GM19238 (cell line): ENCODE data around the gene LYRM2.

ENCODE experiments used
- DNase-seq: peaks from one replicate; pipeline ENCODE4 v3.0.0; 2011; ENCODE audit warnings: low spot score; ENCODE audit not compliant: insufficient read length

Gene LYRM2

GRCh38 chr6:89596056-89596455, 42.5 kb downstream of the LYRM2 start:
- DNase-seq = peak; percentile 58

GRCh38 chr6:89591745-89592144, 46.8 kb downstream of the LYRM2 start:
- no peak for DNase-seq

GRCh38 chr6:89590133-89590532, 48.4 kb downstream of the LYRM2 start:
- no peak for DNase-seq

GRCh38 chr6:89589297-89590025, 49.1 kb downstream of the LYRM2 start:
- DNase-seq = no peak

- no peak for DNase-seq
These were observed 53.4 kb downstream of the LYRM2 start for GRCh38 chr6:89585154-89585553.

GRCh38 chr6:89584539-89584938, 54.0 kb downstream of the LYRM2 start:
- DNase-seq = no peak

DNA sequence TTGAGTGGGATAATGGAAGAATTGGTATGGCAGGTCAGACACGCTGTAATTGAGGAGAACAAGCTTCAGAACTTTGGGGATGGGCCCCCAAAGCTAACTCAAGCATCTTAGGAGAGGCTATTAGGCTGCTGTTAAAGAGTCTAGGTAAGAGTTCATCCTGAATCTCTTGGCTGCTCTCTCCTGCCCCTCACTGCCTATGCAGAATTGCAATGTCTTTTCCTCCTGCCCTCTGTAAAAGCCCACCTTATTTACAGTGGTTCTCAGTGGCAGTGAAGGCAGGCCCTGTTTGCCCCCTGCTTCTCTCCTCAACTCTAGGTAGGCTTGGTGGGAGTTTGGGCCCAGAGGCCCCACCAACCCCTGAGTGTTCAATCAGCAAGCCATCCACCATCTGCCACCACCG, 55.0 kb downstream of the LYRM2 start:
- no peak for DNase-seq

DNA sequence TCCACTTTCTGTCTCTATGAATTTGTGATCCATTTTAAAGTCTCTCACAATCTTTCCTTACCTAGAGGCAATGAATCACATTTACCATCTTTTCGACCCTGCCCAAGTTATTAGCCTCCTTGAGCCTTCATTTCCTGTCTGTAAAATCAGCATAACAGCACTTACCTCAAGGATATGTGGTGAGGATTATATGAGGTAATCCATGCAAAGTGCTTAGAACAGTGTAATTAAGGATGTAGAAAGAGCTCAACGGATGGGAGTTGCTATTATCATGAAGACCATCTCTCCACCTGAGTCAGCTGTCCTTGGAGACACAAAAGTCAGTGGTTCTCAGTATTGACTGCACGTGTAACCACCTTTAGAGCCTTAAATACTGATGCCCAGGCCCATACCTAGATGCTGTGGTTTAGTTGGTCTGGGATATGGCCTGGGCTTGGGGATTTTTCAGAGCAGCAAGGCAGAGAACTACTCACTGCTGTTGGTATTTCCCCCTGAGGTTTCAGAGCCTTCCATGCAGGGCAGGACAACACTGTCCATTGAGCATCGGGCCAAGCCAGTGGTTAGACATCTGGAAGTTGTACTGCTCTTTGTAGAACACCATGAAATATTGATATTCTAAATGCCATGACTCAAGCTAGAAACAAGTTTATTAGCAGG, 55.8 kb downstream of the LYRM2 start:
- no peak for DNase-seq

DNA sequence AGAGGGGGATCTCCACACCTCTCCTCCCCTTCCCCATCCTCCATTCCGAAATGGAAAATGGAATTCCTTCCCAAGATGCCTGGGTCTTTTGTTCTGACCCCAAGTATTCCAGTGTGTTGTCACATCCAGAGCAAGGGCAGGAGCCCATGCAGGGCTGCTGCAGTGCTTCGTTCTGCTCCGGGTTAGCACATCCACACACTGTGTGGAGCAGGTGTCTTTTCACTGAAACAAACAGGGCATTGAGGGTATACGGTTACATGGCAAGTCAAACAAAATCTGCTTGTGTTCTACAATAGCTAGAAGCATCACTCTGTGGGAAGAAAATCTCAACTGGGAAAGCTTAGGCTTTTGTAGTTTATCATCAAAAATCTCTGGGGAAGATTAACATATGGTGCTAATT, 56.9 kb downstream of the LYRM2 start:
- DNase-seq = no peak

GRCh38 chr6:89580997-89581666, 57.4 kb downstream of the LYRM2 start:
- DNase-seq = no peak

GRCh38 chr6:89575562-89575960, 63.0 kb downstream of the LYRM2 start:
- DNase-seq = no peak

DNA sequence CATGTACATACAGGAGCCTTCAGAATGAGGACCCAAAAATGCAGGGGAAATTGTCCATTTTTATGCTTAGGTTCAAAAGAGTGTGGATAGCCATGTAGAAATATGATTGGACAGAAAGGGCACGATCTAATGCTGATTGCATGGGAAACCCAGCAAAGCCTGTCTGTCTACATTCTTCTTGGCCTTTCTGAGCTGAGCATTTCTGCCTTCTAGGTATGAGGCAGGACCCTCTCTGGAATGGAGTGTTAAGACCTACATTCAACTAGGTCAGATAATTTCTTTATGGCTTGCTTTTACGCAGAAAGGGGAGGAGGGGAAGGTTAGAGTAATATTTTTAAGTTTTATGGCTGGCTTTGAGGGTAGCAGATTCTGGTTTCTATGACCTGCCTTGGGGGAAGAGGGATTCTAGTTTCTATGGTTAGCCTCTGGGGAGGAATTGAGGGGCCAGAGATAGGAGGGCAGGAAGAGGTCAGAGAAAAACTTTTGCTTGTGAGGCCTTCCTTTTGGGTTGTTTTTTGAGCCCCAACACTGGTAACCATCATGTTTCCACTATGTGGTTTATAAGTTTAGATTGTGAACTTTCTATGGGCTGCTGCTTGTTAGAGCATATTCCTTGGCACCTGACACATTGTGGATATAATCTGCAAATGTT, 63.5 kb downstream of the LYRM2 start:
- no peak for DNase-seq

DNA sequence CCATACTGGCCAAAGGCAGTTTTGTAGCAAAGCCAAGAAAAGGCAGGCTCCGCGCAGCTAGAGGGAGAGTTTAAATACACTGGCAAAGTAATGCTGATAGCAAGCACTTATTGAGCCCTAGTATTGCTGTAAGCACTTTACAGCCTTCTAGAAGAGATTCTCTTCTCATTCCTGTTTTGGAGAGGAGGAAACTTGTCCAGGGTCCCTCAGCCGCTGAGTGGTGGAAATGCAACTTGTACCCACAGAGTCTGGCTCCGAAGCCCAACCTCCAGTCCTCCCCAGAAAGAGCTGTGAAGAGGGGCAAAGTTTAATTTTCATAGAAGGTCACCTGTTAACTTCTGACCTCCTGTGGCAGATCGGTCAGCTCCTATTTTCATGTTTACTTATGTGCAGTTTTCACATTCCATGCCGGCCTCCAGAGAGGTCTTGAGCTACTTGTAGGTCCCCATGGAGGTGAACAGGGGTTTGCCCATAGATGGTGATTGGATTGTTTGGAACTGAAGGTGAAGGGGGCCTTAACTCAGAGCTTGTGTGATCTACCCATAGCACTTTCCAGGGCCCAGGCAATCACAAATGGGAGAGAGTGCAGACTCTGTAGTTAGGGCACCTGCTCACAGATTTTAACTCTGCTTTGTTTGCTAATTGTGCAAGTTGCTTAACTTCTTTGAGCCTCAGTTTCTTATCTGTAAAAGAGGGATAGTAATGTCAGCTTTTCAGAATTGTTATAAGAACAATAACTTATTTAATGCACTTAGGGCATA, 70.7 kb downstream of the LYRM2 start:
- DNase-seq = no peak

DNA sequence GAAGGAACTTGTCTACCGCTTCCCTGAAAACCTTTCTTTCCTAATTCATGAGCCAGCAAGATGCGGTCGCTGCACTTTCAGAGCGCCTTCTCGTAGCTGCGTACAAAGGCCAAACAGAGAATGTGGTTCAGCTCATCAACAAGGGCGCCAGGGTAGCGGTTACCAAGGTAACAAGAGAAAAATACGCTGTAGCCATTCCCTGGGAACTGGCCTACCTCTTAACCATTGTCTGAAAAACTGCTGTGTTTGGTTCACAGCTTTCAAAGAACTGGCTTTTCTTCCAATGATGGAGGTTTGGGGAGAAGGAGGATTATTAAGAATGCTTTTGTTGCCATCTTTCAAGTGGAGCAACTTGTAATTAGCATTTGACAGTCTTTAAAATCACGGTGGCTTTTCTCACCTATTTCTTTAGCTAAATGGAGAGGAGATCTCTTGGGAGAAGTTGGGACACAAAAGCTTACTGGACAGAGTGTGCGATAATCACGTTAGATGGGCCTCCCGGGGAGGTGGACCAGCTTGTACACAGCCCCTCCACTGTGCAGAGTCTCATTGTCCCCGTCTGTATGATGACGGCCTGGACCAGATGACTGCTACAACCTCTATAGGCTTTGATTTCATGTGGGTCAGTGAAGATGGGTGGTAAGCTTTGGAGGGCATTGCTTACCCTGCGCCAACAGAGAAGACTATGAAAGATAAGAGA, 71.5 kb downstream of the LYRM2 start:
- no peak for DNase-seq

GRCh38 chr6:89566008-89566800, 72.3 kb downstream of the LYRM2 start:
- DNase-seq = no peak

- no peak for DNase-seq
These were observed 73.7 kb downstream of the LYRM2 start for GRCh38 chr6:89564752-89565427.

GRCh38 chr6:89563866-89564265, 74.7 kb downstream of the LYRM2 start:
- no peak for DNase-seq

DNA sequence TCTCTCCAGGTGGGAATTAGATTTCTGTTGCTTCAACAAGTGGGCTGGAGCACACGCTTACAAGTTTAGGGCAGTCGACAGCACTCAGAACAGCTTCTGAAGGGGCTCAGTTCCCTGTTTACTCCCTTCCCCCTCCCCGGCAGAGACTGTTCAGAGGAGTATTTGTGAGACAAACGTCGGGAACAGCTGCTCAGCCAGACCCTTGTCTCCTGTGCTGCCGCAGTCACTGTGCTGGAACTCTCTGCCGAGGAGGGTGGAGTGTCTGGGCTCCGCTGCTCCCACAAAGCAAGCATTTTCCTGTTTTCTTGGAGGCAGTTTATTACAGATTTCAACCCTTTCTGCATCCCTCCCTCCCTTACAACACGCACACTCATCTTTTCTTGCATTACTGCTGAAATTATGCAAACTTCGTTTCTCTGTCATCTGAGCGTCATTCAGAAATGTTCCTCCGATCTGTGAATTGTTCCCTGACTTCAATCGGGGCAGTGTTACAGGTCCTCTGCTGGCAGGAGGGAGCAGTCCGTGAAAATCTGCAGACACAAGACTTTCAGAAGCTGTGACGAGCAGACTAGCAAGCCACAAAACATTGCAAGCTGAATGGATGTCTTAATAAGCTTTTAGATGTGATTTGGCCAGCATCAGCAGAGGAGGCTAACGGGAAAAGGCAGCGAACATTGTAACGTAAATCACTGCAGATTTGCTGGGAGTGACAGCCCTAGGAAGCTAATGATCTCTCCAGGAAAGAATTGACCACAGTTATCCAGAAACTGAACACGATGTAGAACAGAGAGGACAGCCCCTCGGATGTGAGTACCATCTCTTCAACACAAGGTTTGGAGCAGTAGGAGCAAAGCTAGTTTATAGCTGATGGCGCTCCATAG, 76.2 kb downstream of the LYRM2 start:
- DNase-seq = no peak
